GM23248 (cell line): ENCODE measurements around the gene SIAH3. TPM values are rescaled to one million over a fixed set of nuclear protein-coding genes. Genes with fewer than 3 reads are reported as not detected.

Experiments
- DNase-seq: peaks from one replicate; pipeline ENCODE4 v3.0.0-alpha.2; 2015
- H2AFZ ChIP-seq: fragments of 200-600 bp; sonication (generic); 2 replicates; pipeline ENCODE4 v1.6.1; 2016; ENCODE audit warnings: antibody characterized with exemption
- H3F3A ChIP-seq: fragments of 200-600 bp; sonication (generic); 2 replicates; pipeline ENCODE4 v1.6.1; 2016; ENCODE audit warnings: mild to moderate bottlenecking, antibody characterized with exemption, mixed run types; ENCODE audit not compliant: insufficient read depth
- H3K27ac ChIP-seq: fragments of 200-600 bp; sonication (generic); 2 replicates; pipeline ENCODE4 v1.5.1; 2016; ENCODE audit warnings: mild to moderate bottlenecking
- H3K27me3 ChIP-seq: fragments of 200-600 bp; sonication (generic); replicated peaks from 2 replicates; pipeline ENCODE4 v1.6.1; 2016; ENCODE audit warnings: mild to moderate bottlenecking; ENCODE audit not compliant: insufficient read depth
- H3K36me3 ChIP-seq: fragments of 200-600 bp; sonication (generic); 2 replicates; pipeline ENCODE4 v1.6.1; 2016; ENCODE audit warnings: low read depth, mild to moderate bottlenecking
- H3K4me1 ChIP-seq: fragments of 200-600 bp; sonication (generic); 2 replicates; pipeline ENCODE4 v1.6.1; 2016; ENCODE audit warnings: mild to moderate bottlenecking; ENCODE audit not compliant: insufficient read depth
- H3K4me2 ChIP-seq: fragments of 200-600 bp; sonication (generic); one replicate; pipeline ENCODE4 v1.6.1; 2016; ENCODE audit warnings: mild to moderate bottlenecking; ENCODE audit not compliant: unreplicated experiment
- H3K4me3 ChIP-seq: fragments of 200-600 bp; sonication (generic); 2 replicates; pipeline ENCODE4 v1.5.1; 2016; ENCODE audit warnings: mild to moderate bottlenecking
- H3K79me2 ChIP-seq: fragments of 200-600 bp; sonication (generic); 2 replicates; pipeline ENCODE4 v1.6.1; 2016; ENCODE audit warnings: mild to moderate bottlenecking; ENCODE audit not compliant: insufficient read depth
- H3K9ac ChIP-seq: fragments of 200-600 bp; sonication (generic); 2 replicates; pipeline ENCODE4 v1.6.1; 2016; ENCODE audit warnings: mild to moderate bottlenecking
- H3K9me2 ChIP-seq: fragments of 200-600 bp; sonication (generic); 2 replicates; pipeline ENCODE4 v1.6.1; 2016; ENCODE audit warnings: mixed run types, mild to moderate bottlenecking, moderate library complexity; ENCODE audit not compliant: insufficient read depth
- H3K9me3 ChIP-seq: fragments of 200-600 bp; sonication (generic); one replicate; pipeline ENCODE4 v1.6.1; 2017; ENCODE audit warnings: low read depth
- H4K20me1 ChIP-seq: fragments of 200-600 bp; sonication (generic); 2 replicates; pipeline ENCODE4 v1.6.0; 2016; ENCODE audit not compliant: insufficient read depth
- EZH2 ChIP-seq: fragments of 200-600 bp; sonication (generic); IDR thresholded peaks from 2 replicates; pipeline ENCODE4 v1.6.1; 2018; ENCODE audit warnings: antibody characterized with exemption, mild to moderate bottlenecking; ENCODE audit not compliant: insufficient read depth, poor library complexity, severe bottlenecking
- EZH2phosphoT487 ChIP-seq: fragments of 200-600 bp; sonication (generic); IDR thresholded peaks from 2 replicates; pipeline ENCODE4 v1.6.1; 2018; ENCODE audit warnings: antibody characterized with exemption, moderate library complexity, mild to moderate bottlenecking, low read depth; ENCODE audit not compliant: insufficient read depth
- WGBS, 2 experiments: methylation state at CpG; one replicate each; pipeline ENCODE4 v1.1.6; 2015 to 2017; ENCODE audit warnings: low lambda C conversion rate in 2 of 2, low coverage in 1 of 2; ENCODE audit errors: missing lambda C conversion rate in 2 of 2; 5-methylcytosine and 5-hydroxymethylcytosine counted together
- in situ Hi-C: fragments of 300-500 bp; cut with MboI; formaldehyde crosslinking; loops from 2 replicates; pipeline ENCODE4 v1.15.0; 2020
- polyA plus RNA-seq: library from polyadenylated mRNA; unstranded; fragments of >200 nt; fragmentation: Nextera tagmentation; extraction: Ambion mirVana; gene quantifications from 2 replicates; pipeline ENCODE4 v1.2.1, GENCODE V29; 2016
- total RNA-seq: library from RNA; depleted of rRNA; stranded (reverse); fragments of >200 nt; shearing (Covaris generic); gene quantifications from 2 replicates; pipeline ENCODE4 v1.2.3, GENCODE V29; 2014

Gene SIAH3
- total and polyA plus RNA-seq, 2 experiments from 2014 or later, result not detected

GRCh38 chr13:45849408-45849807 lies 2.1 kb downstream of the SIAH3 start:
- Histone ChIP-seq H4K20me1 (no peaks in the 10 kb centered on the region), H3K4me2 (no peak overlapping the region), H3K27me3 (peaks cover 63% of the 10 kb centered on the region), H3K9ac (no peak overlapping the region), H3K9me3 (no peaks in the 10 kb centered on the region), H3K27ac (no peak overlapping the region), H3K9me2 (no peaks in the 10 kb centered on the region), H3K79me2 (no peaks in the 10 kb centered on the region), H3K4me3 (no peak overlapping the region), H2AFZ (no peak overlapping the region), H3F3A (no peaks in the 10 kb centered on the region), H3K4me1 (no peaks in the 10 kb centered on the region), H3K36me3 (no peaks in the 10 kb centered on the region)
- TF ChIP-seq EZH2phosphoT487 (no peak), EZH2 (no peak)
- WGBS, 2 experiments, result 53 to 62% methylated on average over 2 of the region's 2 CpGs
- no peak for DNase-seq
- in situ Hi-C loops, result no loop called here

- H3K9me3 ChIP-seq, result no peaks in the 10 kb centered on the region
- no peak overlapping the region for H3K4me2 ChIP-seq
- H3K79me2 ChIP-seq, result no peaks in the 10 kb centered on the region
- no peak overlapping the region for H3K27ac ChIP-seq
- TF ChIP-seq EZH2phosphoT487 (no peak), EZH2 (no peak)
- no peaks in the 10 kb centered on the region for H3K36me3 ChIP-seq
- H3F3A ChIP-seq, result no peaks in the 10 kb centered on the region
- H3K4me1 ChIP-seq, result no peaks in the 10 kb centered on the region
- in situ Hi-C loops, result no loop called here
- H2AFZ ChIP-seq, result no peak overlapping the region
- no peak overlapping the region for H3K9ac ChIP-seq
- no peaks in the 10 kb centered on the region for H3K9me2 ChIP-seq
- H4K20me1 ChIP-seq, result no peaks in the 10 kb centered on the region
- WGBS, 2 experiments, result 52 to 55% methylated on average over 13 of the region's 13 CpGs
- H3K4me3 ChIP-seq, result no peak overlapping the region
- H3K27me3 ChIP-seq, result peaks cover 61% of the 10 kb centered on the region
- DNase-seq, result no peak
These were observed 3.9 kb downstream of the SIAH3 start for GRCh38 chr13:45847554-45848224.

GRCh38 chr13:45846681-45847080 lies 4.9 kb downstream of the SIAH3 start:
- H3K27me3 ChIP-seq, result peaks cover 51% of the 10 kb centered on the region
- in situ Hi-C loops, result no loop called here

GRCh38 chr13:45838171-45838745 lies 13.3 kb downstream of the SIAH3 start:
- Histone ChIP-seq H3K36me3 (no peaks in the 10 kb centered on the region), H3K9ac (no peak overlapping the region), H3F3A (no peaks in the 10 kb centered on the region), H3K9me3 (no peaks in the 10 kb centered on the region), H3K9me2 (no peaks in the 10 kb centered on the region), H3K27me3 (peaks cover 22% of the 10 kb centered on the region), H3K4me1 (peaks cover 6% of the 10 kb centered on the region), H3K4me2 (no peak overlapping the region), H3K27ac (no peak overlapping the region), H3K4me3 (no peak overlapping the region), H4K20me1 (no peaks in the 10 kb centered on the region), H2AFZ (no peak overlapping the region), H3K79me2 (no peaks in the 10 kb centered on the region)
- in situ Hi-C loops, result no loop called here
- no peak for DNase-seq
- TF ChIP-seq EZH2phosphoT487, result no peak
- 7 to 11% methylated on average over 12 of the region's 12 CpGs for WGBS, 2 experiments

More at GRCh38 chr13:45846681-45847080, 4.9 kb downstream of the SIAH3 start:
- H3K27ac ChIP-seq, result no peak overlapping the region
- no peaks in the 10 kb centered on the region for H3K4me1 ChIP-seq
- 64 to 68% methylated on average over 8 of the region's 8 CpGs for WGBS, 2 experiments
- no peaks in the 10 kb centered on the region for H3F3A ChIP-seq
- no peaks in the 10 kb centered on the region for H3K36me3 ChIP-seq
- H3K79me2 ChIP-seq, result no peaks in the 10 kb centered on the region
- no peak overlapping the region for H2AFZ ChIP-seq
- no peak overlapping the region for H3K9ac ChIP-seq
- H3K4me3 ChIP-seq, result no peak overlapping the region
- no peak overlapping the region for H3K4me2 ChIP-seq
- H4K20me1 ChIP-seq, result no peaks in the 10 kb centered on the region
- DNase-seq, result no peak
- H3K9me3 ChIP-seq, result no peaks in the 10 kb centered on the region
- H3K9me2 ChIP-seq, result no peaks in the 10 kb centered on the region
- TF ChIP-seq EZH2phosphoT487 (no peak), EZH2 (no peak)
